GM10847 (cell line): Measurements from ENCODE around the gene CCDC82.

Source experiments
- POLR2A ChIP-seq: IDR thresholded peaks from 2 replicates; pipeline ENCODE4 v1.6.1; 2011; ENCODE audit not compliant: insufficient read length; ENCODE audit errors: extremely low read depth

The CCDC82 gene

DNA sequence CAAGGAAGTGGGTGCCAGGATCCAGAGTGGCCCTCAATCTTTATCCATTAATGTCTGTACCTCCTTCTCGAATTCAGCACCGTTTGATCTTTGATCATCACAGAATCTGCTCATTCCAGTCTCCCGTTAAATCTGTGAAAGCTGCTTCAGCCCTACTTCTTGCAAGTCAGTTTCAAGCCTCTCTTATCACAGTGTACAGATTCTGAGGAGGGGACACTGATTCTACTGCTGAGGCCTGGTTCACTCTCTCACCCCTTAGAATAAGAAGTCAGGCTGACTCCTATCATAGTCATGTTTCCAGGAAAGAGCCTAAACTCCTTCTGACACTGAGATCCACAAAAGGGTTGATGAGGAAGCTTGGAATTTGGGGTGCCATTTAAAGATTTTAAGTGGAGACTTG is 85.7 kb downstream of the CCDC82 start:
- TF ChIP-seq POLR2A: no peak

DNA sequence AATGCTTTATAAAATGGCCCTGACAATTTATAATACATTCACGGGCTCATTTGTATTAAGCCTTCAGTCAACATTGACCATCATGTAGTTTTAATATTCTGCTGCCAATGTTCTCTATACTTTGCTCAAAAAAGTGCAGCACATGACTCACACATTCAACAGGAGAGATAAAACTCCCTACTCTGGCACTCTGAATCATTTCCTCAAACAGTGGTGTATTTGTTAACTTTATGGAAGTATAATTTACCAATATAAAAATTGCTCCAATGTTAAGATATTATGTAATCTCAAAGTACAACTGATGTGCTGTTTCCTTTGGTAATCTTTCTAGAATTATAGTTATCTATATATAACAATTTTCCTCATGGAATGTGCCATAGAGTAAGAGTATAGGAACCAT is 86.6 kb downstream of the CCDC82 start:
- TF ChIP-seq POLR2A: no peak
